Trophoblast cell (in vitro differentiated cells and primary cell): ENCODE data around the gene CEPT1.

Experiments used
- DNase-seq, 2 donors: peaks; one replicate each; pipeline ENCODE4 v3.0.0-alpha.2; 2016
- H2AFZ ChIP-seq: 2 replicates; pipeline ENCODE4 v1.6.1; 2013; ENCODE audit warnings: low read length, moderate library complexity, mild to moderate bottlenecking; ENCODE audit not compliant: insufficient read depth, poor library complexity
- H2AK5ac ChIP-seq: 2 replicates; pipeline ENCODE4 v1.6.1; 2013; ENCODE audit warnings: mild to moderate bottlenecking, low read length
- H2BK120ac ChIP-seq: 2 replicates; pipeline ENCODE4 v1.6.1; 2013; ENCODE audit warnings: low read length, mild to moderate bottlenecking, moderate library complexity; ENCODE audit not compliant: insufficient read depth, poor library complexity
- H2BK12ac ChIP-seq: 2 replicates; pipeline ENCODE4 v1.6.1; 2013; ENCODE audit warnings: mild to moderate bottlenecking, low read length, moderate library complexity
- H2BK5ac ChIP-seq: 2 replicates; pipeline ENCODE4 v1.6.1; 2013; ENCODE audit warnings: low read length, low read depth, moderate library complexity, mild to moderate bottlenecking; ENCODE audit not compliant: poor library complexity
- H3K14ac ChIP-seq: 2 replicates; pipeline ENCODE4 v1.6.1; 2013; ENCODE audit warnings: mild to moderate bottlenecking, low read length
- H3K18ac ChIP-seq: 2 replicates; pipeline ENCODE4 v1.6.1; 2013; ENCODE audit warnings: mild to moderate bottlenecking, low read length
- H3K23ac ChIP-seq: 2 replicates; pipeline ENCODE4 v1.6.1; 2013; ENCODE audit warnings: low read length
- H3K27ac ChIP-seq: 2 replicates; pipeline ENCODE4 v1.5.1; 2013; ENCODE audit warnings: low read depth, mild to moderate bottlenecking, inconsistent platforms, low read length, moderate library complexity
- H3K27me3 ChIP-seq: 2 replicates; pipeline ENCODE4 v1.6.1; 2013; ENCODE audit warnings: inconsistent platforms, mild to moderate bottlenecking, low read length, moderate library complexity; ENCODE audit not compliant: insufficient read depth
- H3K36me3 ChIP-seq, 2 experiments: 1 replicate in 1 of 2; 2 replicates in 1 of 2; pipeline ENCODE4 v1.6.1; 2013; ENCODE audit warnings: low read length in 2 of 2, mild to moderate bottlenecking in 2 of 2, moderate library complexity in 1 of 2; ENCODE audit not compliant: insufficient read depth in 2 of 2, control insufficient read depth in 1 of 2
- H3K4ac ChIP-seq: 2 replicates; pipeline ENCODE4 v1.6.1; 2013; ENCODE audit warnings: low read depth, mild to moderate bottlenecking, low read length, moderate library complexity
- H3K4me1 ChIP-seq, 2 experiments: 1 replicate in 1 of 2; 2 replicates in 1 of 2; pipeline ENCODE4 v1.6.1; 2013; ENCODE audit warnings: low read length in 2 of 2, mild to moderate bottlenecking in 2 of 2, moderate library complexity in 1 of 2; ENCODE audit not compliant: insufficient read depth in 2 of 2, control insufficient read depth in 1 of 2
- H3K4me2 ChIP-seq: 2 replicates; pipeline ENCODE4 v1.6.1; 2013; ENCODE audit warnings: inconsistent platforms, mild to moderate bottlenecking, low read length, moderate library complexity
- H3K4me3 ChIP-seq: 2 replicates; pipeline ENCODE4 v1.5.1; 2013; ENCODE audit warnings: mild to moderate bottlenecking, low read depth, low read length, inconsistent platforms
- H3K79me1 ChIP-seq: one replicate; pipeline ENCODE4 v1.6.1; 2013; ENCODE audit warnings: low read length
- H3K79me2 ChIP-seq: 2 replicates; pipeline ENCODE4 v1.6.1; 2013; ENCODE audit warnings: low read length, mild to moderate bottlenecking; ENCODE audit not compliant: control insufficient read depth, insufficient read depth, poor library complexity
- H3K9ac ChIP-seq: 2 replicates; pipeline ENCODE4 v1.6.1; 2013; ENCODE audit warnings: mild to moderate bottlenecking, low read length
- H3K9me3 ChIP-seq: 2 replicates; pipeline ENCODE4 v1.6.1; 2013; ENCODE audit warnings: low read depth, mild to moderate bottlenecking, control low read depth, inconsistent platforms, low read length; ENCODE audit not compliant: insufficient read depth
- H4K12ac ChIP-seq: 2 replicates; pipeline ENCODE4 v1.6.1; 2013; ENCODE audit warnings: low read depth, mild to moderate bottlenecking, low read length, moderate library complexity
- H4K8ac ChIP-seq: 2 replicates; pipeline ENCODE4 v1.6.1; 2013; ENCODE audit warnings: low read depth, mild to moderate bottlenecking, low read length, moderate library complexity
- H4K91ac ChIP-seq: one replicate; pipeline ENCODE4 v1.6.1; 2013; ENCODE audit warnings: low read depth, mild to moderate bottlenecking, low read length, moderate library complexity
- WGBS: extraction: QIAGEN DNeasy Blood & Tissue Kit; methylation state at CpG from one replicate; pipeline ENCODE4 v1.1.7; 2013; ENCODE audit warnings: missing lambda C conversion rate; ENCODE audit not compliant: insufficient read length, insufficient coverage; ENCODE audit errors: extremely low coverage; 5-methylcytosine and 5-hydroxymethylcytosine counted together

The CEPT1 gene

GRCh38 chr1:111209622-111210021, 69.6 kb downstream of the CEPT1 start:
- no peak overlapping the region for H3K4me2 ChIP-seq
- no CpG with 5 or more reads among the region's 4 CpGs for WGBS
- no peak overlapping the region for H3K23ac ChIP-seq
- no peak overlapping the region for H3K14ac ChIP-seq
- H2BK120ac ChIP-seq: no peak overlapping the region
- no peaks in the 10 kb centered on the region for H3K9me3 ChIP-seq
- no peak for DNase-seq
- H3K79me1 ChIP-seq: peaks cover 20% of the 10 kb centered on the region
- H2AK5ac ChIP-seq: no peak overlapping the region
- no peak overlapping the region for H3K27ac ChIP-seq
- H3K9ac ChIP-seq: no peak overlapping the region
- no peak overlapping the region for H3K4me3 ChIP-seq
- no peak overlapping the region for H2BK12ac ChIP-seq
- no peak overlapping the region for H4K12ac ChIP-seq
- no peaks in the 10 kb centered on the region for H3K36me3 ChIP-seq
- H3K79me2 ChIP-seq: peaks cover 3% of the 10 kb centered on the region
- H3K4me1 ChIP-seq: peaks cover 13 to 16% of the 10 kb centered on the region in 2 experiments
- H3K27me3 ChIP-seq: no peaks in the 10 kb centered on the region
- H4K91ac ChIP-seq: no peak overlapping the region
- H2BK5ac ChIP-seq: no peak overlapping the region
- no peak overlapping the region for H3K18ac ChIP-seq
- H4K8ac ChIP-seq: no peak overlapping the region
- H2AFZ ChIP-seq: no peak overlapping the region
- H3K4ac ChIP-seq: no peak overlapping the region

- Histone ChIP-seq H3K18ac (no peak overlapping the region), H2BK5ac (no peak overlapping the region), H2AK5ac (no peak overlapping the region), H3K27me3 (no peaks in the 10 kb centered on the region), H3K4me3 (no peak overlapping the region), H3K9me3 (no peaks in the 10 kb centered on the region), H4K8ac (no peak overlapping the region), H2BK120ac (no peak overlapping the region), H2BK12ac (no peak overlapping the region), H3K79me1 (peaks cover 31% of the 10 kb centered on the region), H2AFZ (no peak overlapping the region), H3K4me2 (no peak overlapping the region), H3K36me3 (no peaks in the 10 kb centered on the region), H3K23ac (no peak overlapping the region), H4K12ac (no peak overlapping the region), H3K79me2 (peaks cover 5% of the 10 kb centered on the region), H3K4me1 (peaks cover 20 to 27% of the 10 kb centered on the region in 2 experiments), H4K91ac (no peak overlapping the region), H3K4ac (no peak overlapping the region), H3K9ac (no peak overlapping the region), H3K14ac (no peak overlapping the region), H3K27ac (no peak overlapping the region)
- no CpG with 5 or more reads among the region's 1 CpG for WGBS
- no peak for DNase-seq
Measured at GRCh38 chr1:111211921-111212320, 71.9 kb downstream of the CEPT1 start.

- DNase-seq: peak in 1 of 2 donors; percentile 38
- H2AFZ ChIP-seq: peak overlapping the region; percentile 50
- H3K23ac ChIP-seq: no peak overlapping the region
- H3K79me2 ChIP-seq: peaks cover 5% of the 10 kb centered on the region
- H3K4me1 ChIP-seq: peaks cover 20 to 27% of the 10 kb centered on the region in 2 experiments
- H3K18ac ChIP-seq: peak overlapping the region; percentile 43
- peak overlapping the region; percentile 100 for H2BK120ac ChIP-seq
- H3K9me3 ChIP-seq: no peaks in the 10 kb centered on the region
- H3K36me3 ChIP-seq: no peaks in the 10 kb centered on the region
- peaks cover 31% of the 10 kb centered on the region for H3K79me1 ChIP-seq
- no peak overlapping the region for H3K4me3 ChIP-seq
- no CpG with 5 or more reads among the region's 5 CpGs for WGBS
- H3K4me2 ChIP-seq: no peak overlapping the region
- no peak overlapping the region for H4K12ac ChIP-seq
- peak overlapping the region; percentile 30 for H4K8ac ChIP-seq
- peak overlapping the region; percentile 49 for H2AK5ac ChIP-seq
- H3K27me3 ChIP-seq: no peaks in the 10 kb centered on the region
- H2BK12ac ChIP-seq: peak overlapping the region; percentile 86
- H3K4ac ChIP-seq: peak overlapping the region; percentile 50
- H3K14ac ChIP-seq: peak overlapping the region; percentile 57
- H2BK5ac ChIP-seq: peak overlapping the region; percentile 84
- H3K9ac ChIP-seq: no peak overlapping the region
- H3K27ac ChIP-seq: peak overlapping the region; percentile 35
- peak overlapping the region; percentile 86 for H4K91ac ChIP-seq
Measured at GRCh38 chr1:111212634-111213335, 72.8 kb downstream of the CEPT1 start.

GRCh38 chr1:111213412-111213811, 73.4 kb downstream of the CEPT1 start:
- Histone ChIP-seq H2BK120ac (peak overlapping the region; percentile 100), H3K4me3 (no peak overlapping the region), H3K18ac (peak overlapping the region; percentile 91), H3K4ac (peak overlapping the region; percentile 98), H3K27me3 (no peaks in the 10 kb centered on the region), H2BK5ac (peak overlapping the region; percentile 100), H4K91ac (peak overlapping the region; percentile 100), H3K4me1 (peaks cover 20 to 27% of the 10 kb centered on the region in 2 experiments), H4K8ac (peak overlapping the region; percentile 92), H2BK12ac (peak overlapping the region; percentile 98), H3K9ac (no peak overlapping the region), H3K14ac (peak overlapping the region; percentile 99), H3K9me3 (no peaks in the 10 kb centered on the region), H3K23ac (no peak overlapping the region), H2AK5ac (peak overlapping the region; percentile 99), H3K79me1 (peaks cover 31% of the 10 kb centered on the region), H4K12ac (peak overlapping the region; percentile 28), H2AFZ (no peak overlapping the region), H3K79me2 (peaks cover 5% of the 10 kb centered on the region), H3K27ac (peak overlapping the region; percentile 92), H3K36me3 (no peaks in the 10 kb centered on the region), H3K4me2 (no peak overlapping the region)
- WGBS: no CpG with 5 or more reads among the region's 6 CpGs
- DNase-seq: no peak
